CD14-positive monocyte (primary cell): ENCODE data around the gene CPLANE2. TPM values are rescaled to one million over a fixed set of nuclear protein-coding genes. Genes with fewer than 3 reads are reported as not detected.

Source experiments
- DNase-seq, 3 donors: peaks; one replicate each; pipeline ENCODE4 v3.0.0-alpha.2; 2011 to 2022
- H2AFZ ChIP-seq: 2 replicates; pipeline ENCODE4 v1.6.0; 2012; ENCODE audit warnings: mild to moderate bottlenecking, low read depth, low read length, inconsistent platforms; ENCODE audit not compliant: insufficient read depth, poor library complexity, severe bottlenecking
- H3K27ac ChIP-seq, 2 donors: 1 replicate in 1 of 2; 2 replicates in 1 of 2; pipeline ENCODE4 v1.5.1; 2012 to 2013; ENCODE audit warnings: low read length in 2 of 2, control low read depth in 1 of 2, inconsistent platforms in 1 of 2, low read depth in 1 of 2, mild to moderate bottlenecking in 1 of 2
- H3K27me3 ChIP-seq, 2 donors: one replicate each; pipeline versions ENCODE4 v1.6.0 to v1.6.1; 2011 to 2013; ENCODE audit warnings: low read length in 2 of 2; ENCODE audit not compliant: control insufficient read depth in 2 of 2, insufficient read depth in 2 of 2
- H3K36me3 ChIP-seq, 2 donors: replicated peaks in 1 of 2; 1 replicate in 1 of 2; 2 replicates in 1 of 2; pipeline versions ENCODE4 v1.5.1 to v1.6.1; 2012 to 2013; ENCODE audit warnings: low read length in 2 of 2, control low read depth in 1 of 2, inconsistent platforms in 1 of 2, mild to moderate bottlenecking in 1 of 2; ENCODE audit not compliant: insufficient read depth in 2 of 2, control insufficient read depth in 1 of 2
- H3K4me1 ChIP-seq, 2 donors: 1 replicate in 1 of 2; 2 replicates in 1 of 2; pipeline versions ENCODE4 v1.5.1 to v1.6.1; 2012 to 2013; ENCODE audit warnings: low read length in 2 of 2, control low read depth in 1 of 2, inconsistent platforms in 1 of 2, mild to moderate bottlenecking in 1 of 2, moderate library complexity in 1 of 2; ENCODE audit not compliant: insufficient read depth in 2 of 2, control insufficient read depth in 1 of 2
- H3K4me2 ChIP-seq: replicated peaks from 2 replicates; pipeline ENCODE3; 2012; ENCODE audit warnings: low read length, moderate library complexity, mild to moderate bottlenecking; ENCODE audit not compliant: poor library complexity, severe bottlenecking; ENCODE audit errors: extremely low read depth
- H3K4me3 ChIP-seq, 3 experiments: fragments of 200-600 bp in 1 of 3; sonication (generic) in 1 of 3; replicated peaks in 1 of 3; 1 replicate in 2 of 3; 2 replicates in 1 of 3; pipeline ENCODE4 v1.5.1; 2011 to 2013; ENCODE audit warnings: low read length in 3 of 3, mild to moderate bottlenecking in 3 of 3, control low read depth in 2 of 3, low read depth in 2 of 3, inconsistent platforms in 1 of 3, moderate library complexity in 1 of 3
- H3K79me2 ChIP-seq: 2 replicates; pipeline ENCODE4 v1.6.0; 2012; ENCODE audit warnings: mild to moderate bottlenecking, control low read depth, inconsistent platforms, low read length, moderate library complexity; ENCODE audit not compliant: insufficient read depth
- H3K9ac ChIP-seq: 2 replicates; pipeline ENCODE4 v1.6.0; 2017; ENCODE audit warnings: low read length, mild to moderate bottlenecking; ENCODE audit not compliant: insufficient read depth, poor library complexity, severe bottlenecking
- H3K9me3 ChIP-seq, 2 donors: replicated peaks in 1 of 2; 1 replicate in 1 of 2; 2 replicates in 1 of 2; pipeline versions ENCODE4 v1.5.1 to v1.6.1; 2012 to 2013; ENCODE audit warnings: low read length in 2 of 2, control low read depth in 1 of 2; ENCODE audit not compliant: control insufficient read depth in 1 of 2, insufficient read depth in 1 of 2
- H4K20me1 ChIP-seq: 2 replicates; pipeline ENCODE4 v1.6.0; 2012; ENCODE audit warnings: mild to moderate bottlenecking, low read length, control low read depth, moderate library complexity; ENCODE audit not compliant: insufficient read depth
- H3K27ac Mint-ChIP-seq, 7 donors: one replicate each; pipeline ENCODE4 v1.8.0; 2020; ENCODE audit warnings: mild to moderate bottlenecking in 7 of 7, mixed read lengths in 7 of 7, moderate library complexity in 6 of 7, inconsistent platforms in 2 of 7
- H3K27me3 Mint-ChIP-seq, 3 donors: one replicate each; pipeline ENCODE4 v1.8.0; 2021 to 2022; ENCODE audit warnings: low read depth in 3 of 3, mild to moderate bottlenecking in 3 of 3, mixed read lengths in 3 of 3, moderate library complexity in 3 of 3, inconsistent platforms in 1 of 3
- H3K36me3 Mint-ChIP-seq, 2 donors: one replicate each; pipeline ENCODE4 v1.8.0; 2020; ENCODE audit warnings: mixed read lengths in 2 of 2, inconsistent platforms in 1 of 2, mild to moderate bottlenecking in 1 of 2
- H3K4me1 Mint-ChIP-seq: one replicate; pipeline ENCODE4 v1.8.0; 2020; ENCODE audit warnings: mild to moderate bottlenecking, mixed read lengths
- H3K4me3 Mint-ChIP-seq, 2 donors: one replicate each; pipeline ENCODE4 v1.8.0; 2020; ENCODE audit warnings: mild to moderate bottlenecking in 2 of 2, mixed read lengths in 2 of 2, moderate library complexity in 1 of 2
- H3K9me3 Mint-ChIP-seq, 7 donors: one replicate each; pipeline ENCODE4 v1.8.0; 2020 to 2022; ENCODE audit warnings: mixed read lengths in 7 of 7, mild to moderate bottlenecking in 6 of 7, moderate library complexity in 6 of 7, inconsistent platforms in 2 of 7
- CTCF ChIP-seq: fragments of 200-600 bp; IDR thresholded peaks from one replicate; pipeline ENCODE4 v1.8.0; 2022; ENCODE audit warnings: antibody characterized with exemption, mild to moderate bottlenecking
- WGBS: methylation state at CpG from one replicate; pipeline ENCODE4 v1.1.5; 2013; ENCODE audit warnings: missing lambda C conversion rate; ENCODE audit not compliant: insufficient coverage; 5-methylcytosine and 5-hydroxymethylcytosine counted together
- intact Hi-C, 2 donors: fragments of 100-400 bp; cut with micrococcal nuclease; formaldehyde crosslinking; loops; one replicate each; pipeline versions ENCODE4 v1.15.0 to v1.15.1; 2023
- polyA plus RNA-seq, 3 donors: library from polyadenylated mRNA; depleted of rRNA in 1 of 3; unstranded in 2 of 3; stranded (reverse) in 1 of 3; fragments of 300-500 nt in 2 of 3; fragments of >200 nt in 1 of 3; fragmentation: Illumina TruSeq in 2 of 3; gene quantifications; 1 replicate in 2 of 3; 2 replicates in 1 of 3; pipeline ENCODE4 v1.2.3, GENCODE V29; 2012 to 2021

CPLANE2 gene
- polyA plus RNA-seq, 3 donors: 0.54 to 1.7 (median 1.4) TPM

DNA sequence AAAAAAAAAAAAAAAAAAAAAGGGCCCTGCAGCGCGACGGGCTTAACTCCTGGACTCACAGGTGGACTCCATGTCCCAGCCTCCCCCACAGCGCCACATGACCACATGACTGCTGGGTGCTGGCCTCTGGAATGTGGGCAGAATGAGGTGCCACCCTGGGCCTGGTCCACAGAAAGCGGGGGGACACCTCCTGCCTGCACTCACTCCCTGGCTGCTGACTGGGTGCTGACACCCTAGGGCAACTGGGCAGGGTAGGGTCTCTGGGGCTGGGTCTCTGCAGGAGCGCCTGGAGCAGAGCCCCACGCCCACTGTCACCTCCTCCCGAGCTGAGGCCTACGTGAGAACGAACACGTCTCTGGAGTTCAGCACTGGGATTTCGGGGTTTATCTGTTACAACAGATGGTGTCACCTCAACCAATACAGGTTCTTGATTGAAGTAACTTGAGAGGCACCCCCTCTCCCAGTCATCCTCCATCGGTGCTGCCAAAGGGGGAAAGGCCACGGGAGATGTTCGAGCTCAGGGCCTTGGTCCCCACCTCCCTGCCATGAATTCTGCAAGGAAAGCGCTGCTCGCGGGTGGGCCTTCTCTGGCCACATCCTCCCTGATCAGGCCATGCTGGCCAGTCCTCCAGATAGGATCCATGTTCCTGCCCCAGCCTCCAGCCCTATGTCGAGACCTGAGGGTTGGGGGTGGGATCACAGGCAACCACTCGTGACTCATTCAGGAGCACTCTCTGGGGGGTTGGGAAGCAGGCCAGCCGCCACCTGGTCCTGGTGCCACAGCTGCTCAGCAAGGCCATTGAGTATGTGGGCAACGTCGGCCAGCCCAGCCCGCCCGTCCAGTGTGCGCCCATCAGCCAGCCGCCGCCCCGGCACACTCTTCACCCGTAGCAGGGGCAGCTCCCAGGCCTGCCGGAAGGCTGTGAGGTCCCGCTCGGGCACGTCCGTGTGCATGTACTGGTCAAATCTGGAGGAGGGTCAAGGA, 5.4 kb downstream of the CPLANE2 start:
- WGBS: 94% methylated on average over 24 of the region's 35 CpGs
- H3K9me3 ChIP-seq: peaks cover 10 to 15% of the 10 kb centered on the region in 2 donors
- no peak overlapping the region for H3K9ac ChIP-seq
- no peak overlapping the region for H3K4me3 ChIP-seq
- H3K9me3 Mint-ChIP-seq: peaks cover 3 to 19% (median 10%) of the 10 kb centered on the region in 7 donors
- TF ChIP-seq CTCF: no peak
- DNase-seq: no peak
- H3K4me1 Mint-ChIP-seq: peaks cover 27% of the 10 kb centered on the region
- no peak overlapping the region for H3K27ac ChIP-seq
- no peaks in the 10 kb centered on the region for H3K36me3 ChIP-seq
- peaks cover 26 to 31% (median 31%) of the 10 kb centered on the region in 3 donors for H3K27me3 Mint-ChIP-seq
- H3K79me2 ChIP-seq: no peaks in the 10 kb centered on the region
- intact Hi-C loops: no loop called here
- no peaks in the 10 kb centered on the region for H4K20me1 ChIP-seq
- H3K4me1 ChIP-seq: peaks cover 22 to 24% of the 10 kb centered on the region in 2 donors
- peaks cover 7% of the 10 kb centered on the region in 2 donors for H3K36me3 Mint-ChIP-seq
- H3K4me2 ChIP-seq: no peak overlapping the region
- H3K27ac Mint-ChIP-seq: no peak overlapping the region
- H2AFZ ChIP-seq: no peak overlapping the region
- H3K27me3 ChIP-seq: peaks cover 17 to 32% of the 10 kb centered on the region in 2 donors
- no peak overlapping the region for H3K4me3 Mint-ChIP-seq

GRCh38 chr1:16230744-16231143, 6.2 kb downstream of the CPLANE2 start:
- peaks cover 34 to 40% (median 38%) of the 10 kb centered on the region in 3 donors for H3K27me3 Mint-ChIP-seq
- H3K4me3 ChIP-seq: no peak overlapping the region
- intact Hi-C loops: no loop called here
- no peak overlapping the region for H3K27ac Mint-ChIP-seq
- peaks cover 6 to 26% (median 18%) of the 10 kb centered on the region in 7 donors for H3K9me3 Mint-ChIP-seq
- H2AFZ ChIP-seq: no peak overlapping the region
- no peak overlapping the region for H3K27ac ChIP-seq
- peaks cover 18 to 41% of the 10 kb centered on the region in 2 donors for H3K27me3 ChIP-seq
- WGBS: 92% methylated on average over 9 of the region's 13 CpGs
- H3K36me3 ChIP-seq: no peaks in the 10 kb centered on the region
- H3K4me2 ChIP-seq: no peak overlapping the region
- H4K20me1 ChIP-seq: no peaks in the 10 kb centered on the region
- H3K4me3 Mint-ChIP-seq: no peak overlapping the region
- no peak for TF ChIP-seq CTCF
- H3K9me3 ChIP-seq: peaks cover 19 to 22% of the 10 kb centered on the region in 2 donors
- no peak for DNase-seq
- H3K9ac ChIP-seq: no peak overlapping the region
- no peaks in the 10 kb centered on the region for H3K79me2 ChIP-seq
- H3K36me3 Mint-ChIP-seq: peaks cover 7 to 10% of the 10 kb centered on the region in 2 donors
- H3K4me1 ChIP-seq: peaks cover 15 to 18% of the 10 kb centered on the region in 2 donors
- peaks cover 22% of the 10 kb centered on the region for H3K4me1 Mint-ChIP-seq
